ENCODE measurements around the gene SFSWAP. TPM values are rescaled to one million over a fixed set of nuclear protein-coding genes. Genes with fewer than 3 reads are reported as not detected.

Gene SFSWAP
- total RNA-seq, 1 donor from 2014 or later, result 36.1 TPM

DNA sequence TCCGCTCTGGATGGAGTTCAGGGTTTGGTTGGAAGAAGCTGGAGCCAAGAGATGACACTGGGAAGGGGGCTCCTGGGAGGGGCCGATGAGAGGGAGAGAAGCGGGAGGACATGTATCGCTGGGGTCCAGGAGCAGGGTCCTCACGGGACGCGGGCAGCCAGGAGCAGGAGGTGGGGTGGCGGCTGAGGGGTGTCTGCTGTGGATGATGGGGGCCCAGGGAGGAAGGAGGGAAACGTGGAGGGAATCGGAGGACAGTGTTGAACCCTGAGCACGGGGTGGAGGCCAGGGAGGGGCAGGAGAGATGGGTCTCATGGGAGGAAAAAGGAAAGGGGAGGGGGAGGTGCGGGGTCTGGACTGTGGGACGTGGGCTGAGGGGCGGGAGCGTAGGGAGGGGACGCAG lies 31.7 kb upstream of the SFSWAP start:
- peak; percentile 86 for DNase-seq (ENCODE audit: low spot score)

DNA sequence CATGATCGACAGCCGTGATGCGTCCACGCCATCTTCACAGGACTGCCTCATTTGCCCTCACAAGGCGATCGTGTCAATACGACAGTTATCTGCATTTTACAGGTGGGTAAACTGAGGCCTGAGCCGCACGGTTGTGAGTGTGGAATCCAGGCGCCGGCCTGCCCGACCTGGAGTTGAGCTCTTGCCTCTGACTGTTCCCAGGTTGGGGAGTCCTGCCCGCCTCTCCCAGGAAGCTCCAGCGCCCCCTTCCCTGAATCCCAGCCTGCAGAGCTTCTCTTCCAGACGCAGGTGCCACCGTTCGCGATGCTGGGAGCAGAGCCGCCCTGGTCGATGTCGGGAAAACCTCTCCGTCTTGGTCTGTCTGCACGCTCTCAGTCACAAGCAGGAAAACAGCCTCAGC lies 31.1 kb upstream of the SFSWAP start:
- peak; percentile 47 for DNase-seq (ENCODE audit: low spot score)

DNA sequence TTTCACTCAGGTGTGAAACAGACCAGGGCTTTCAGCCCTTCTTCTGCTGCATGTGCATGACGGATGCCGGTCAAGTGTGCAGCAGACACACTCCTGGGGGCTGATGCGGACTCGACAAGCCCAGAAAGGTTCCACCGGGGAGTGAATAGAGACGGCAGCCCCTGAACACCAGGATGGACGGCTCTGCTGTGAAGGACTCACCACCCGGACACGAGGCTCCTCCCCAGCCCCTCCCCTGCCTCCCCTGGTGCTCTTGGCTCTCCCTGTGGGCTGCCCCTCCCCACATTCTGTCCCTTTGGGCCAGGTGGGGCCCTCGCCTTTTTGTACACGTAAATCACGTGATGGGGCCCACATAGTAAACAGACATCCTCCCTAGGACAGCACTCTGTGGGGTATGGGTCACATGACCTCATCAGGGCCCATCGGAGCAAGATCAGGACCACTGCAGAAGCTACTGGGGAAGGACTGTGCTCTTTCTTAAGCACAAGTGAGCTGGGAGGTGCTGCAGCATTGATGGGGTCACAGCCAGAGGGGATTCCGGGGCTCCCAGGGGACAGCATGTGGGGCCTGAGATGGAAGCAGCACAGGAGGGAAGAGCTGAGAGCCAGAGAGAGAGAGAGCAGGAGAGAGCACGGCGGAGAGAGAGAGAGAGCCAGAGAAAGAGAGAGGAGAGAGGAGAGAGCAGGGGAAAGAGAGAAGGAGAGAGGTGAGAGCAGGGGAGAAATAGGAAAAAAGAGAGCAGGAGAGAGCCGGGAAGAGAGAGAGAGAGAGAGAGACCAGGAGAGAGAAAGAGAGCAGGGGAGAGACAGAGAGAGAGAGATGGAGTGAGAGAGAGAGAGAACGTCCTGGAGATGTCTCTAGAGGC lies 30.3 kb upstream of the SFSWAP start:
- peak; percentile 45 for DNase-seq (ENCODE audit: low spot score)

DNA sequence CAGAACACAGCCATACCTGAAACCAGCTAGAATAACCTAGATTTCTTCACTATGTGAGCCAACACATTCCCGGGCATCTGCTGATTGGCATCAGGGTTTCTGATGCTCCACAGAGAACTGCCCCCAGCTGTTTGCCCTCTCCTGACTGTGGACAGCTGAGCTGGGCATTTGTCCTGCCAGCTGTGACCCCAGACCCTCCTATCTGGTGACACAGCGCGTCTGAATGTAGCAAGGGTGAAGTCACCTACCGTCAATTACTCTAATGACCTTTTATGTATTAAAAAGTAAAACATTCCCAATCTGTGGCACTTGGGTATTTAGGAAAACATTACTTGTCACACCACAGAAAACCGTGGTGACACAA lies 29.7 kb upstream of the SFSWAP start:
- DNase-seq (ENCODE audit: low spot score), result peak; percentile 60

DNA sequence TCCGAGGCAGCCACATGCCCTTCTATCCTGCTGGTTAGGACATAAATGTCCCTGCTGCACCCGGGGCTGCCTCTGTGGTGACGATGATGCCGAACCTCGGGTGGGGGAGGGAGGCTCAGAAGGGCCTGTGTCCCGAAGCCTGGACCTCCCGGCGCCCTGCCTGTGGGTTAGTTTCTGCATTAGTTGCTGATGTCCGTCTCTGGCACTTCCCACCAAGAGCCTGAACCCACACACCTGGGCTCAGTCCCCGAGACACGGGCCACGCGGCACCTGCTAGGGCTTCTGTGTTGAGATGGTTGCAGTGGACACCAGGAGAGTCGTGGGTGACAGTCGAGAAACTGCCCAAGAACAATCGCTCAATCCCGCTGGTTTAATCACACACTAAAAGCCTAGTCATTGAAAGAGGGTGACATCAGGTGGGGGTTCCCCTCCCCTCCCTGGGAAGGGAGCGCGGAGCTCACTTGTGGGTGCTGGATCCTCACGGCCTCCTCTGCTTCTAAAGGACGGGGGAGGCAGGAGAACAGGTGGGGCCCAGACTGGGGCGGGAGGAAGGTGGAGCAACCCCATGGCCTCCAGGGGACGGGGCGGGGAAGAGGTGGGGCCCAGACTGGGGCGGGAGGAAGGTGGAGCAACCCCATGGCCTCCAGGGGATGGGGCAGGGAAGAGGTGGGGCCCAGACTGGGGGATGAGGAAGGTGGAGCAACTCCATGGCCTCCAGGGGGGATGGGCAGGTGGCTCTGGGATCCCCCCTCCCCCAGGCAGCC lies 29.0 kb upstream of the SFSWAP start:
- peak; percentile 85 for DNase-seq (ENCODE audit: low spot score)

DNA sequence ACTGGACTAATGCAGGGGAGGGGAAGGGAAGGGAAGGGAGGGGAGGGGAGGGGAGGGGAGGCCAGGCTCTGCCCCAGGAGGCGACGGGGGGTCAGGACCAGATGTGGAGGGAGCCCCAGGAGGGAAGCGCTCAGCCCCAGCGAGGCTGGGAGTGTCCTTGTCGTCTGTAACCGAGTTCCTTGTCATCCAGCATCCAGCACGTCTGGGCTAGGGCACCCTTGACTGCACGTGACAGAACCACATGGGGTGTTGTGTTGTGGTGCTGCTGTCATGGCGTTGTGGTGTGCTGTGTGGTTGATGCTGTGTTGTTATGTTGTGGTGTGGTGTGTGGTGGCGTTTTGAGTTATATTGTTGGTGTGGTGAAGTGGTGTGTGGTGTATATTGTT lies 28.4 kb upstream of the SFSWAP start:
- peak; percentile 85 for DNase-seq (ENCODE audit: low spot score)

DNA sequence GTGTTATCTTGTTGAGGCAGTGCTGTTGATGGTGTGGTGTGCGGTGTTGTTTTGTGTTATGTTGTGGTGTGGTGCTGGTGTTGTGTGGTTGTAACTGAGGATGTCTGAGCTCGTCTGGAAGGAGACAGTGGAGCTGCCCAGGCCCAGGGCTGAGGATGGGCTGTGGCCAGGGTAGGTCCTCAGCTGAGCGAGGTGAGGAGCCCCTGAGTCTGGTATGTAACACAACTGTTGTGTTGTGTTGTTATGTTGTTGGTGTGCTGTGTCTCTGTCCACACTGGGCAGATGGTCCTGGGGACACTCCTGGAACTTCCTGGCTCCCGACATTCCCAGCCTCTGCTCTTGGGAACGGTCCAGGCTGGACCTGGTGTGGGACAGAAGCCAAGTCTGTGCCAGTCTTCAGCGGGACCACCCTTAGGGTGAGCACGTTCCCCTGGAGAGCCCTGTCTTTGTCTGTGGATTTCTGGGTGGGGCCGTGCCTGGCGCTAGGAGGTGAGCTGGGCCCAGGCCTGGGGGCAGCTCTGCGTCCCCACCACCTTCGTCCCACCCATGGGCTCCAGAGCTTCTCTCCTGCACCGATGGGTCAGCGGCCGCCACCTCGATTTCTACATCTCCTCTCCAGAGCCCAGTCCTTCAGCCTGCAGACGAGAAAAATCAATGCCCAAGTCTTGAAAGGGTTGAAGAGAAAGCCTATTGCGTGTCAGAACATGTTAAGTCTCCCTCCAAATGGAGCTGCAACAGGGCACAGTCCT lies 27.4 kb upstream of the SFSWAP start:
- DNase-seq (ENCODE audit: low spot score), result peak; percentile 84

DNA sequence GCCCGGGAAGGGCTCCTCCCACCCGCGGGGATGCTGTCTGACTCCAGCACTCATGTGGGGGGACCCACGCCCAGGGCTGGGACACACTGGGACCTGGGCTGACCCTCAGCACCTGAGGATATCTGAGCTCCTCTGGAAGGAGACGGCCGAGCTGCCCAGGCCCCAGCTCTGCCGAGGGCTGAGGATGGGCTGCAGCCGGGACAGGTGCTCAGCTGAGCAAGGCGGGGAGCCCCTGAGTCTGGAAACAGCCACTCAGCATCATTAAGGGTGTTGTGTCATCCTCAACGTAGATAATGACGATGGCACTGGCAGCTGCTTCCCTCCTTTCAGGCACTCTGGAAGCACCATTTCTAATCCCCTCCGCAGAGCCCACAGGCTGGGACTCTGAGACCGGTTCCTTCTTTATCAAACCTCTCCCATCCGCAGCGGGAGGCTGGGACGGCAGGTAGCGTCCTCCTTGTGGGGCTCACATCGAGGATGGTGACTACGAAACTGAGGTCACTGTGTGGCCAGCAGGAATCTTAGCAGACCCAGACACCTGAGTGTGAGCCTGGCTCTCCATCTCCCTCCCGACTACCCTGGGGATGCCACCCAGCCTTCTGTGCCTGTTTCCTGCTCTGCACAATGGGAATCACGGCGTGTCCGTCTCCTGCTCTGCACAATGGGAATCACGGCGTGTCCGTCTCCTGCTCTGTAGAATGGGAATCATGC lies 26.7 kb upstream of the SFSWAP start:
- DNase-seq (ENCODE audit: low spot score), result peak; percentile 83

DNA sequence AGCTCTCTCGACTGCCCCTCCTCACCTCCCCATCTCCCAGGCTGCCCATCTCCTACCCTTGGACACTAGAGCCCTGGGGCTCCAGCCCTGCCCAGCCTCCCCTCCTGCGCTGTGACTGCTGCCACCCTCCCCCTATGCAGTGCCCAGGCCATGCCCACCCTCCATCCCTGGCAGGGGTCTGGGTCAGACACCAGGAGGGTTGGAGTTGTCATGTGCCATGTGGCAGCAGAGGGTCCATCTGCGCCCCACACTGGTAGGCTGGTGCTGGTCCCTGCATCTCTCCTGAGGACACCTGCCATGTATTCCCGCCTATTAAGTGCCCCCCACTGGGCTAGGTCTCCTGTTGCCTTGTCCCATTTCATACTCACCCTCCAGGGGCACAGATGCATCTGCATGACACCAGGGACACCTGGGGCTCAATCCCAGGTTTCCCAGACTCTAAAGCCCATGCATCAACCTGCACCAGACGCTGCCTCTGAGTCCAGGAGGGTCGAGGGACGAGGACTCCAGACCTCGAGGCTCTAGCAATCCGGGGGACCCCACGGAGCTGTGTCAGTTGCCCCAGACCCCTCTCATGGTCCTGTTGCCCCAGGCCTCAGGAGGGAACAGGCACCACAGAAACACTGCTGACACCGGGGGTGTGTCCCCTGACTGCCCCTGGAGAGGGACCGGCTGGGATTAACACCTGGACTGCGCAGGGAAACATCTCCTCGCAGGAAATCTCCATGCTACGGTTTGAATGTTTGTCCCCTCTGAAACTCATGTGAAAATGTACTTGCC lies 23.4 kb upstream of the SFSWAP start:
- DNase-seq (ENCODE audit: low spot score), result peak; percentile 77

DNA sequence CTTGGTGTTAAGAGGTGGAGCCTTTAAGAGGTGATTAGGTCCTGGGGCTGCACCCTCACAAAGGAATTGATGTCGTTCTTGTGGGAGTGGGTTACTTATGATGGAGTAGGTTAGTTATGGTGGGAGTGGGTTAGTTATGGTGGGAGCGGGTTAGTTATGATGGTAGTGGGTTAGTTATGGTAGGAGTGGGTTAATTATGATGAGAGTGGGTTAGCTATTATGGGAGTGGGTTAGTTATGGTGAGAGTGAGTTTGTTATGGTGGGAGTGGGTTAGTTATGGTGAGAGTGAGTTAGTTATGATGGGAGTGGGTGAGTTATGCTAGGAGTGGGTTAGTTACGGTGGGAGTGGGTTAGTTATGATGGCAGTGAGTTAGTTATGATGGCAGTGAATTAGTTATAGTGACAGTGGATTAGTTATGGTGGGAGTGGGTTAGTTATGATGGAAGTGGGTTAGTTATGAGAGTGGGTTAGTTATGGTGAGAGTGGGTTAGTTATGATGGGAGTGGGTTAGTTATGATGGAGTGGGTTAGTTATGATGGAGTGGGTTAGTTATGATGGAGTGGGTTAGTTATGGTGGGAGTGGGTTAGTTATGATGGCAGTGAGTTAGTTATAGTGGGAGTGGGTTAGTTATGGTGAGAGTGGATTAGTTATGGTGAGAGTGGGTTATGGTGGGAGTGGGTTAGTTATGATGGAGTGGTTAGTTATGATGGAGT lies 22.6 kb upstream of the SFSWAP start:
- DNase-seq (ENCODE audit: low spot score), result no peak

DNA sequence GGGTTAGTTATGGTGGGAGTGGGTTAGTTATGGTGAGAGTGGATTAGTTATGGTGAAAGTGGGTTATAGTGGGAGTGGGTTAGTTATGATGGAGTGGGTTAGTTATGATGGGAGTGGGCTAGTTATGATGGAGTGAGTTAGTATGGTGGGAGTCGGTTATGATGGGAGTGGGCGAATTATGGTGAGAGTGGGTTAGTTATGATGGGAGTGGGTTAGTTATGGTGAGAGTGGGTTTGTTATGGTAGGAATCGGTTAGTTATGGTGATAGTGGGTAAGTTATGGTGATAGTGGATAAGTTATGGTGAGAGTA lies 22.1 kb upstream of the SFSWAP start:
- DNase-seq (ENCODE audit: low spot score), result no peak

DNA sequence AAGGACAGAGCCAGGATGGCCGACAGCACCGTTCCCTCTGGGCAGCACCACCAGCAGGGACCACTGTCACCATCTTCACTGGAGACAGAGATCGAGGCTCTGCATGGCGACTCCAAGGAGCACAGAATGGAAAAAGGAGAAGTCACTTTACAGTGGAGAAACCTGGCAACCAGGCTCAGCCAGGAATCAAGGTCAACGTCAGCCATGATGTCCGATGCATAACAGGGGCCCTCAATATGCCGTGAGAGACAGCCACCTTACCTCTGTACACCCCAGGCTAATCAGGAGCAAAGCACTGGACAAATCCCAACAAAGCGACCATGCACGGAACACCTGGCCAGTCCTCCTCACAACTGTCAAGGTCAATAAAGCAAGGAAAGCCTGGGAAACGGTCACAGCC lies 20.6 kb upstream of the SFSWAP start:
- DNase-seq (ENCODE audit: low spot score), result peak; percentile 59

DNA sequence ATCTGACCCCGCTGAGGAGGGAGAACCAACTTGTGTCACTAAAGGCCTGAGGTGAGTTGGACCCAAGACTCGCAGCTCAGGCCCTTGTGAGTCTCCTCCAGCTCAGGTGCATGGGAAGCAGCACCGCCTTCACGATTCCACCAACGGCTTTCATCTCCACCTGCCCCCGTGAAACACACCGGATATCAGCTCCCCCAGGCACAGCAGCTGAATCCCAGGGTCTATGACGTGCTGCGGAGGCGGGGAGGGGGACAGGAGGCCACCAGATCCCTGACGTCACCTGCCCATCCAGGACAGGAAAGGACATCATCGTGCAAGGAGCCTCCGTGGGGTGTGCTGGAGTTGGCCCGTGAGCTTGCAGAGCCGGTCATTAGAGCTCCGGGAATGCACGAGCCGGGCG lies 18.5 kb upstream of the SFSWAP start:
- peak; percentile 37 for DNase-seq (ENCODE audit: low spot score)

DNA sequence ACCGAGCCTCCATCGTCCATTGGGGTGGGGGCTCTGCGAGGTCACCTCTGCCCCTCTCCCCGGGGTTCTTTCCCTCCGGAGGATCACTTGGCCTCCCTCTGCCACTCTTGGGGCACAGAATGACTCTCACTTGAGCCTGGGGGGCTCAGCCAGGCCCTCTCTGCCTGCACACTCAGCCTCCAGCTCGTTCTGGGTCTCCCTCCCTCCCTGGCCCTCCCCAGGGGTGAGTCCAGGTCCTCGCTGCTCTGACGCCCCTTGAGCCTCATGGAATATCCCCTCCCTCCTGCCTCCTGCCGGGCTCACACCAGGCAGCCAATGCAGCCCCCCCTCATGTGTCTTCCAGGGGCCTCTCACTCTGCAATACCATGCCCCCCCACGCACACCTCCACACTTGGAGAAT lies 17.7 kb upstream of the SFSWAP start:
- no peak for DNase-seq (ENCODE audit: low spot score)

DNA sequence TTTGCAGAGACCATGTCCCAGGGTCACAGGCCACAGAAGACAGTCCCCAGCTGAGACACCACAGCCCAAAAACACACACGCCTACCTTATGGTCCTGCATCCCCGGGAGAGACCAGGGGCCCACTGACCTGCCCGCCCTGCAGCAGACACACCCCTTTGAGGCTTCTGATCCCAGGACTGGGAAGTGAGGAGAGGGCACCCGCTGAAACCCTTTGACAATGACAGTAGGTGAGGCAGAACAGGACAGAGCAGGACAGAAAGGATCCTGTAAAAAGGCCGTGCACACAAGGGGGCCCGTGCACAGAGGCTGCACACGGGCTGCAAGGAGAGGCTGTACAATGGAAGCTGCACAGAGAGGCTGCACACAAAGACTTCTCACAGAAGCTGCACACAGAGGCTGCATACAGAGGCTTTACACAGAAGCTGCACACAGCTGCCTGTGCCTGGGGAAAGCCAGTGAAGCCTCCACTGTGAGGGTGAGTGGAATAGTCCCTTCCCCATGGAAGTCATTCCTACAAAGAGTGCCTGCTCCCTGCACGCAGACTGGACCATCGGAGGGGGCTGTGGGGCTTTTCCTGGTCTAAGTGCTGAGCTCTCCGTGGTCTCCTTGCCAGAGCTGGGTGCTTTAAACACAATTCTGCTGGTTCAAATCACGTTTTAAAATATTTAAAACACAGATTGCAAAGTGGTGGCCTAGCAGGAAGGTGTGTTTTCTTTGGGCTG lies 16.6 kb upstream of the SFSWAP start:
- peak; percentile 59 for DNase-seq (ENCODE audit: low spot score)

DNA sequence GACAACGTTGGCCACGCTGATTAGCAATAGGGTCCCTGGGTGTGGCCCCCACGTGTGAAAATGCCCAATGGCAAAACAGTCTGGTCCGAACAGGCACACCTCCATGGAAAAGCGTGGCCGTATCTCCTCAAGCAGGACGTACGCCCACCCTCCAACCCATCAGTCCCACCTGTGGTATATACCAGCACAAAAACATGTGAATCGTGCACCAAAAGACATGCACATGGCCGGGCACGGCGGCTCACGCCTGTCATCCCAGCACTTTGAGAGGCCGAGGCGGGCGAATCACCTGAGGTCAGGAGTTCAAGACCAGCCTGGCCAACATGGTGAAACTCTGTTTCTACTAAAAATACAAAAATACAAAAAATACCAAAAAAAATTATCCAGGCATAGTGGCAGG lies 14.9 kb upstream of the SFSWAP start:
- peak; percentile 68 for DNase-seq (ENCODE audit: low spot score)

DNA sequence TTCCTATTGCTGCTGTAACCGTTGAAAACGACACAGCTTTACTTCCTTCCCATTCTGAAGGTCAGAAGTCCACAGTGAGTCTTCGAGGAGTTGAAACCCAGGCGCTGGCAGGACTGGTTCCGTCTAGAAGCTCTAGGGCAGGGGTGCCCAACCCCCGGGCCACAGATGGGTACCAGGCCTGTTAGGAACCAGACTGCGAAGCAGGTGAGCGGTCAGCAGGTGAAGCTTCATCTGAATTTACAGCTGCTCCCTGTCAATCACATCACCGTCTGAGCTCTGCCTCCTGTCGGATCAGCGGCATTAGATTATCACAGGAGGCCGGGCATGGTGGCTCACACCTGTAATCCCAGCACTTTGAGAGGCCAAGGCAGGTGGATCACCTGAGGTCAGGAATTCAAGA lies 12.6 kb upstream of the SFSWAP start:
- DNase-seq (ENCODE audit: low spot score), result no peak

DNA sequence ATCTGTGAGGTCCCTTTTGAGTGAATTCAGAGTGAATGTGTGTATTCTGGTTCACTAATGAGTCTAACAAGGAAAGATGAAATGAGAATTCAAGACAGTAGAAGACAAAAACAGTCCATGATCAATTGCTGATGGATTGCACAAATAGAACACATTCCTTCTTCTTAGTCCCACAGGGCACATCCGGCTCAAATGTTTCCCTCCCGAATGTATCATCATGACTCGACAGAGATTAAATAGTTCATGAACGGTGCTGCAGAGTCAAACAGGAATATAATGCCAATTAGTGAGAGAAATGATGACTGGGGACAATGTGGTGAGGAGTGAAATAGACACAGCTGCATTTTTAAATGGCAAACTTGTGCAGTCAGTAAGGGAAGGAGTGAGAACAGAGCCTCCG lies 11.5 kb upstream of the SFSWAP start:
- DNase-seq (ENCODE audit: low spot score), result no peak

DNA sequence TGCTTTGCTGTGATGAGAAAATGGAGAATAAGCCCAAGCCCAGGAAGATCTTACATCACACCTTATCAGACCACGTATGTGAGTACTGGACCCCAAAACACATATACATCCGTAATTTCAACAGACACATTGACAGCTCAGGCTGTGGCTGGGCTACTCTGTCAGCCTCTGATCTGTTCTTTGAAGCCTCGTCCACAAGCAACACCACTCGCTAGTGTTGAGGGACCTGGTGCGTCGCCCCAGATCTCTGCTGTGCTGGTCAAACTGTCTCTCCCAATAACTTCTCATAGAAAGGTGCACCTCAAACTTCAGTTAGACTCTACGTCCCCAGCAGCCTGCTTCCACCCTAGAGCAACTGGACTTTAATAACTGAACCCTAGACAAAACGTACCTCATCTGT lies 10.6 kb upstream of the SFSWAP start:
- DNase-seq (ENCODE audit: low spot score), result no peak
